Upper lobe of left lung (tissue), 6 donors: ENCODE data around the gene KCNJ6. TPM values are rescaled to one million over a fixed set of nuclear protein-coding genes. Genes with fewer than 3 reads are reported as not detected.

Experiments used
- ATAC-seq, 2 donors: fragments of 200-7000 bp; cut with Tn5 transposase; one replicate each; pipeline ENCODE4 v1.9.1; 2022; ENCODE audit warnings: mild to moderate bottlenecking in 2 of 2, moderate library complexity in 2 of 2; ENCODE audit not compliant: low FRiP score in 2 of 2
- DNase-seq, 2 donors: peaks; one replicate each; pipeline ENCODE4 v3.0.0-alpha.2; 2019 to 2020
- H3K27ac ChIP-seq, 4 donors: fragments of 200-600 bp; sonication (generic); one replicate each; pipeline ENCODE4 v1.5.1; 2016 to 2019
- H3K27me3 ChIP-seq, 4 donors: fragments of 200-600 bp; sonication (generic); one replicate each; pipeline ENCODE4 v1.5.1; 2017 to 2019
- H3K36me3 ChIP-seq, 4 donors: fragments of 200-600 bp; sonication (generic); one replicate each; pipeline ENCODE4 v1.5.1; 2016 to 2019
- H3K4me1 ChIP-seq, 4 donors: fragments of 200-600 bp; sonication (generic); one replicate each; pipeline ENCODE4 v1.5.1; 2018 to 2019
- H3K4me3 ChIP-seq, 4 donors: fragments of 200-600 bp; sonication (generic); one replicate each; pipeline ENCODE4 v1.5.1; 2017 to 2019; ENCODE audit warnings: mild to moderate bottlenecking in 2 of 4, moderate library complexity in 1 of 4
- H3K9me3 ChIP-seq, 4 donors: fragments of 200-600 bp; sonication (generic); one replicate each; pipeline ENCODE4 v1.5.1; 2018 to 2019
- CTCF ChIP-seq, 6 experiments: fragments of 450-650 bp in 4 of 6; fragments of 200-600 bp in 2 of 6; sonication (generic) in 2 of 6; IDR thresholded peaks; one replicate each; pipeline ENCODE4 v1.5.1; 2016 to 2019; ENCODE audit warnings: antibody characterized with exemption in 6 of 6
- EP300 ChIP-seq, 4 donors: sonication (generic); formaldehyde crosslinking; IDR thresholded peaks; one replicate each; pipeline ENCODE4 v1.5.1; 2017; ENCODE audit warnings: antibody characterized with exemption in 4 of 4, control low read depth in 2 of 4
- POLR2A ChIP-seq, 4 donors: fragments of 450-650 bp; IDR thresholded peaks; one replicate each; pipeline ENCODE4 v1.5.1; 2016 to 2017; ENCODE audit warnings: antibody characterized with exemption in 4 of 4, mild to moderate bottlenecking in 2 of 4
- POLR2AphosphoS5 ChIP-seq, 2 donors: sonication (generic); formaldehyde crosslinking; IDR thresholded peaks; one replicate each; pipeline ENCODE4 v1.5.1; 2017; ENCODE audit warnings: antibody characterized with exemption in 2 of 2
- WGBS, 2 donors: methylation state at CpG; one replicate each; pipeline ENCODE4 v1.1.5; 2017 to 2018; 5-methylcytosine and 5-hydroxymethylcytosine counted together
- total RNA-seq, 6 donors: library from RNA; depleted of rRNA in 4 of 6; stranded (reverse); fragments of >200 nt in 4 of 6; gene quantifications; one replicate each; pipeline versions ENCODE4 v1.1.0 to v1.2.1, GENCODE V29; 2016 to 2021
- donor health status: DM: no; HTN: no; CAD: no; lungs with moderate emphysema.
- donor health status: DM: no; HTN: yes; CAD: no; lungs with severe emphysema.

The KCNJ6 gene
- total RNA-seq, 6 donors from 2014 or later = 0.06 to 0.15 TPM; not detected in 4

GRCh38 chr21:37618081-37618480, 298.2 kb downstream of the KCNJ6 start:
- Histone ChIP-seq H3K36me3 (no peaks in the 10 kb centered on the region), H3K4me3 (no peak overlapping the region), H3K9me3 (no peaks in the 10 kb centered on the region), H3K4me1 (peaks cover 0 to 6% (median 1%) of the 10 kb centered on the region in 4 donors), H3K27ac (no peak overlapping the region), H3K27me3 (no peaks in the 10 kb centered on the region)
- TF ChIP-seq POLR2AphosphoS5 (IDR thresholded peaks at IDR 0.05) = no peak
- ATAC-seq (no peak), DNase-seq (no peak)
- 90 to 91% methylated on average over 3 to 7 of the region's 7 CpGs for WGBS, 2 donors

DNA sequence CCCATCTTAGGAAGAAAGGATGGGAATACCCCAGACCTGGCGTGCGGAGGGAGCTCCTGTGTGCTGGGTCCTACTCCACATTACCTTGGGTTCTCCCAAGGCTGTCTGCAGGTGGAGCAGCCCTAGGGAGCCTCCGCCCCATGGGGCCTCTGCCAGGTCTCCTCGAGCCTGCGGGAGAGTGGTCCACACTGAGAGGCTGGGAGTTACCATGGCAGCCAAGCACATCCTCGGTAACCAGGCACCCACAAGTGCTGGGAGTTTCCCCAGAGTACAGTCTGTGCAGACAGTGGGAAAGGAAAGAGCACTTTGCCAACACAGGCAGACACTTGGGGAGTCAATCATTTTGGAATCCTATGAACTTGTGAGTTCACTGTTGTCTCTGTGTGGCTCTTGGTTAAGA, 300.3 kb downstream of the KCNJ6 start:
- Histone ChIP-seq H3K4me3 (no peak overlapping the region), H3K27ac (no peak overlapping the region), H3K27me3 (no peaks in the 10 kb centered on the region), H3K4me1 (no peaks in the 10 kb centered on the region), H3K9me3 (no peaks in the 10 kb centered on the region), H3K36me3 (no peaks in the 10 kb centered on the region)
- ATAC-seq = no peak
- DNase-seq = no peak
- WGBS, 2 donors = 74 to 79% methylated on average over 6 of the region's 6 CpGs
- TF ChIP-seq CTCF (IDR thresholded peaks at IDR 0.05) = no peak
- TF ChIP-seq EP300 (IDR thresholded peaks at IDR 0.05) = no peak
- TF ChIP-seq POLR2A (IDR thresholded peaks at IDR 0.05) = no peak
- no peak for TF ChIP-seq POLR2AphosphoS5 (IDR thresholded peaks at IDR 0.05)

DNA sequence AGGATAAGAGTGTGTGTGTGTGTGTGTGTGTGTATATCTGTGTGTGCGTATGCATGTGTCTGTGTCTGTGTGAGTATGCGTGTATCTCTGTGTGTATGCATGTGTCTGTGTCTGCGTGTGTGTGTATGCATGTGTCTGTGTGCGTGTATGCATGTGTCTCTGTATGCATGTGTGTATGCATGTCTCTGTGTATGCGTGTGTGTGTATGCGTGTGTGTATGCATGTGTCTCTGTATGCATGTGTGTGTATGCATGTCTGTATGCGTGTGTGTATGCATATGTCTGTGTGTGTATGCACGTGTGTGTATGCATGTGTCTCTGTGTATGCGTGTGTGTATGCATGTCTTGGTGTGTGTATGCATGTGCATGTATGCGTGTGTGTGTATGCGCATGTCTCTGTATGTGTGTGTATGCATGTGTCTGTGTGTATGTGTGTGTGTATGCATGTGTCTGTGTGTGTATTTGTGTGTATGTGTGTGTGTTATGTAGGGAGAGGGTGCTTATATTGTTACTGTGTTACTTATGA, 301.8 kb downstream of the KCNJ6 start:
- H3K4me3 ChIP-seq = no peak overlapping the region
- TF ChIP-seq CTCF (IDR thresholded peaks at IDR 0.05) (no peak), EP300 (IDR thresholded peaks at IDR 0.05) (no peak), POLR2A (IDR thresholded peaks at IDR 0.05) (no peak), POLR2AphosphoS5 (IDR thresholded peaks at IDR 0.05) (no peak)
- no peaks in the 10 kb centered on the region for H3K4me1 ChIP-seq
- 92 to 95% methylated on average over 11 of the region's 11 CpGs for WGBS, 2 donors
- ATAC-seq = peak in 1 of 2 donors; percentile 11
- H3K27ac ChIP-seq = no peak overlapping the region
- DNase-seq = no peak
- no peaks in the 10 kb centered on the region for H3K36me3 ChIP-seq
- H3K27me3 ChIP-seq = no peaks in the 10 kb centered on the region
- no peaks in the 10 kb centered on the region for H3K9me3 ChIP-seq

DNA sequence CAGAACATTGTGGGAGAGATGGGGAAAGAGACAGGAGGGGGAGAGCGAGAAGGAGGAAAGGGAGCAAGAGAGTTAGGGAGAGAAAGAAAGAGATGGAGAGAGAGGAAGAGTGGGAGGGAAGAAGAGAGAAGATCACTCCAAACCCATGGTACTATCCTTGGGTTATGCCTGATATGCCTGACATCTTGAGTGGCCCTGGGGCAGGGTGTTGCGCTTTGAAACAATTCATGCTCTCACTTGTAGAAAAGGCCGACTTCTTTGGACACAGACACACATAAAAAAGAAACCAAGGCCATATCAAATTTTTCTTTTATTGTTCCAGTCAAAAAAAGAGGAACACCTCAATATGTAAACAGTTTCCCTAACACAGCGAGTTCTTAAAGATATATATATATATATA, 309.2 kb downstream of the KCNJ6 start:
- Histone ChIP-seq H3K9me3 (no peaks in the 10 kb centered on the region), H3K27ac (no peak overlapping the region), H3K27me3 (no peaks in the 10 kb centered on the region), H3K4me1 (no peaks in the 10 kb centered on the region), H3K4me3 (no peak overlapping the region), H3K36me3 (no peaks in the 10 kb centered on the region)
- ATAC-seq = no peak
- 57 to 60% methylated on average over 4 of the region's 4 CpGs for WGBS, 2 donors
- no peak for DNase-seq
- TF ChIP-seq POLR2A (IDR thresholded peaks at IDR 0.05) (no peak), CTCF (IDR thresholded peaks at IDR 0.05) (no peak), POLR2AphosphoS5 (IDR thresholded peaks at IDR 0.05) (no peak), EP300 (IDR thresholded peaks at IDR 0.05) (no peak)

GRCh38 chr21:37606549-37606948, 309.7 kb downstream of the KCNJ6 start:
- Histone ChIP-seq H3K4me1 (no peaks in the 10 kb centered on the region), H3K9me3 (no peaks in the 10 kb centered on the region), H3K4me3 (no peak overlapping the region), H3K27me3 (no peaks in the 10 kb centered on the region), H3K36me3 (no peaks in the 10 kb centered on the region), H3K27ac (no peak overlapping the region)
- no peak for DNase-seq
- no peak for ATAC-seq
- TF ChIP-seq POLR2AphosphoS5 (IDR thresholded peaks at IDR 0.05) = no peak
- no peak for TF ChIP-seq POLR2A (IDR thresholded peaks at IDR 0.05)
- TF ChIP-seq CTCF (IDR thresholded peaks at IDR 0.05) = no peak
- TF ChIP-seq EP300 (IDR thresholded peaks at IDR 0.05) = no peak
- 91 to 92% methylated on average over 10 of the region's 10 CpGs for WGBS, 2 donors
